GM12865 (cell line): ENCODE measurements around the gene PDGFC.

Source experiments
- DNase-seq: peaks from one replicate; pipeline ENCODE4 v3.0.0; 2010; ENCODE audit warnings: low read depth
- H3K4me3 ChIP-seq: 2 replicates; pipeline ENCODE4 v1.5.1; 2011; ENCODE audit warnings: mild to moderate bottlenecking, low read depth, low read length, control low read depth
- TF ChIP-seq, protein P1 (sequence below): IDR thresholded peaks from 2 replicates; pipeline ENCODE4 v1.5.1; 2011; ENCODE audit warnings: low read length, control low read depth, low read depth, inconsistent platforms; ENCODE audit not compliant: insufficient read depth; ENCODE audit errors: missing control alignments

PDGFC gene

DNA sequence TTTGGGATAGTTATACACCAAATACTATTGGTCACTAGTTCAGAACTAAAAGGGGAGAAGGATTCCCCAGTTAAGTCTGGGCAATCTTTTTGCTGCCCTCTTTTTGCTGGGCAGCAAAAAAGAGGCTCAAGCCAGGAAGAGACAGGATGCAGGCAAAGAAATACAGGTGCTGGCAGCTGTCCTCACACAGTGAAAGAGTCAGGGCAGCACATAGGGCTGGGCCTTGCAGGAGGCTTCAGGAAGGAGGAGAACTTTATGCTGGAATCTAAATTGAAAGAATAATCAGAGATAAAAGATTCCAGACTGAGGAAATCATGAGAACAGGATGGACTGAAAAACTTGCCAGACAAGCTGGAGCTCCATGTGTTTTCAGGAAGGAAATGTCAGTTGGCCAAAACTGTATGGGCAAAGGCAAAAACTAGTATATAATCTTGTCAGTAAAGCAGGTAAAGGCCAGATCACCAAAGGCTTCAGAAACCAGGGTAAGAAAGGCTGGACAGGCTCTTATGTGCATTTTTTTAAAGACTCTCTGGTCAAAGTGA is 46.8 kb downstream of the PDGFC start:
- TF ChIP-seq, protein P1, sequence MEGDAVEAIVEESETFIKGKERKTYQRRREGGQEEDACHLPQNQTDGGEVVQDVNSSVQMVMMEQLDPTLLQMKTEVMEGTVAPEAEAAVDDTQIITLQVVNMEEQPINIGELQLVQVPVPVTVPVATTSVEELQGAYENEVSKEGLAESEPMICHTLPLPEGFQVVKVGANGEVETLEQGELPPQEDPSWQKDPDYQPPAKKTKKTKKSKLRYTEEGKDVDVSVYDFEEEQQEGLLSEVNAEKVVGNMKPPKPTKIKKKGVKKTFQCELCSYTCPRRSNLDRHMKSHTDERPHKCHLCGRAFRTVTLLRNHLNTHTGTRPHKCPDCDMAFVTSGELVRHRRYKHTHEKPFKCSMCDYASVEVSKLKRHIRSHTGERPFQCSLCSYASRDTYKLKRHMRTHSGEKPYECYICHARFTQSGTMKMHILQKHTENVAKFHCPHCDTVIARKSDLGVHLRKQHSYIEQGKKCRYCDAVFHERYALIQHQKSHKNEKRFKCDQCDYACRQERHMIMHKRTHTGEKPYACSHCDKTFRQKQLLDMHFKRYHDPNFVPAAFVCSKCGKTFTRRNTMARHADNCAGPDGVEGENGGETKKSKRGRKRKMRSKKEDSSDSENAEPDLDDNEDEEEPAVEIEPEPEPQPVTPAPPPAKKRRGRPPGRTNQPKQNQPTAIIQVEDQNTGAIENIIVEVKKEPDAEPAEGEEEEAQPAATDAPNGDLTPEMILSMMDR: no peak
- H3K4me3 ChIP-seq: no peak overlapping the region

DNA sequence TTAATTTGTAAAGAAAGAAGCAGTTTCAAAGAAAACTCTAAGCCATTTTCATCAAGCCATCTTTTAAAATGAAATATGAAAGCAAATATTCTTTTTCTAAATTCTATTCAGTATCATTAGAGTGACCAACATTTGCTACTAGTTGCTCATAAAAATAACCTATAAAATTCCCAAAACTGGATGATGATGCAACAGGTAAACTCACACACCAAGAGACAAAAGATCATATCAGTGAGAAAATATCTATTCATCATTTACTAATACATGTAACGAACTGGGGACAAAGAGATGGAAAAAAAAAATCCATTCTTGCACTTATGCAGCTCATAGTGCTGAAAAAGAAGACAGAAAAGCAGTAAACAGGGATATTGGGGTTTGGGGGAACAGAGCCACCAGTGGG is 48.1 kb downstream of the PDGFC start:
- DNase-seq: no peak

More for the DNA sequence above, 46.8 kb downstream of the PDGFC start:
- no peak for DNase-seq

DNA sequence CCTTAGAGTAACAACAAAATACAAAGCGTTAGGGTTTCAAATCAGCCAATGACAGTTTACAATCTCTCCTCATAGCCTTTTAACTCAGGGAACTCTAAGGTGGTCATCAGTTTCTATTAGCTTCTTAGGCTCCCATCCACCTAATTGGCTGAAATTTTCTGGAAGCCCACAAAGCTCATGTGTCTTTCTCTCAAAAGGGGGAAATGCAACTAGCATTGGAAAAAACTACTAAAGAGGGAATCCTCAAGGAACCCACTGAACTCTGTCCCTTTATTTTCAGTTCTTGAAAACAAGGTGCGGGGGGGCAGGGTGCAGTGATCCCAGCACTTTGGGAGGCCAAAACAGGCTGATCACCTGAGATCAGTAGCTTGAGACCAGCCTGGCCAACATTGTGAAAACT is 56.4 kb downstream of the PDGFC start:
- no peak overlapping the region for H3K4me3 ChIP-seq
- DNase-seq: no peak
- TF ChIP-seq, protein P1: no peak

More for the DNA sequence above, 48.1 kb downstream of the PDGFC start:
- H3K4me3 ChIP-seq: no peak overlapping the region
- TF ChIP-seq, protein P1: no peak

DNA sequence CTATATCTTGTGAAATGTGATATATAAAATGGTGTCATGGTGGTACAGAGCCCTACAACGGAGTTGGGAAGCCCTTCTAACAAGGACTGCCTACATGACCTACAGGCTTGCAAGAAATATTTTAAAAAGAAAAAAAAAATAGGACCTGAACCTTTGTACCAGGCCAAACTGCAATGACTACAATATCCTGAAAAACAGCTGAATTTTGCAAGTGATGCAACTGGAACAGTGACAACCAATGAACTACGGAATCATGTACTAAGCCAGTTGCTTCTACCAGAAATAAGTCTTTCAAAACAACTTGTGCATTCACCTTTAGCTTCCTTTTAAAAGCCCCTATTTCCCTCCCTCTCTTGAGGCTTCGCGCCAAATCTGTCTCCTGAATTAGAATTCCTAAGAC is 58.4 kb downstream of the PDGFC start:
- no peak overlapping the region for H3K4me3 ChIP-seq
- TF ChIP-seq, protein P1: no peak
- no peak for DNase-seq

DNA sequence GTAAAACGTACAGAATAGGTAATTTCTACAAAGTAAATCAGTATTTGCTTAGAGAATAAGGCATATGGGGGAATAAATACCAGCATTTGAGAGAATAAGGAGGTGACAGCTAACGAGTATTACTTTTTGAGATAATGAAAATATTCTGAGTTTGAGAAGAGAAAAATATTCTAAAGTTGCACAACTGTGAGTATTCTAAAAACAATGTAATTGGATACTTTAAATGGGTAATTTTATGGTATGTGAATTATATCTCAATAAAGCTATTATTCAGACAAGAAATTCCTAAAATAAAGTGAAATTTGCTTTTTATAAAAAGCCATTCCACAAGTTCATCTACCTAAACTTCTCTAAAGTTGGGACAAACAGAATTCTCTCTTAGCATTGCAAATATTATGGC is 62.6 kb downstream of the PDGFC start:
- TF ChIP-seq, protein P1: no peak
- H3K4me3 ChIP-seq: no peak overlapping the region

DNA sequence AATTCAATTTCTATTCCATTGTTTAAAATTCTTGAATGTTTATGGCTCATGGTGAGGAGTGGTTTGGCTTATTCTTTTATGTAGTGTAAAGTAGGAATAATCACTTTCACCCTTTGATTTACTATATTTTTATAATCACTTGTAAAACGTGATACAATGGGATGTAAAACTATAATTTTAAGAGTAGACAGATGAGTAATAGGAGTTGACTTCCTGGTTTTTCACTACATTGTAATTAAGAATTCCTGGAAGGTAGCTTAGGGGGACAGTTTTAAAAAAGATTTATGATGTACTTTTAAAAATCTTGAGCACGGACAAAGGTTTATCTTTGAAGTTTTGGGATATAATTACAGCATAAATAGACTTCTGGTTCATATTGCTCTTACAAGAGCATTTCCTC is 65.3 kb downstream of the PDGFC start:
- TF ChIP-seq, protein P1: no peak
- DNase-seq: no peak
- H3K4me3 ChIP-seq: no peak overlapping the region

More for the DNA sequence above, 62.6 kb downstream of the PDGFC start:
- no peak for DNase-seq

DNA sequence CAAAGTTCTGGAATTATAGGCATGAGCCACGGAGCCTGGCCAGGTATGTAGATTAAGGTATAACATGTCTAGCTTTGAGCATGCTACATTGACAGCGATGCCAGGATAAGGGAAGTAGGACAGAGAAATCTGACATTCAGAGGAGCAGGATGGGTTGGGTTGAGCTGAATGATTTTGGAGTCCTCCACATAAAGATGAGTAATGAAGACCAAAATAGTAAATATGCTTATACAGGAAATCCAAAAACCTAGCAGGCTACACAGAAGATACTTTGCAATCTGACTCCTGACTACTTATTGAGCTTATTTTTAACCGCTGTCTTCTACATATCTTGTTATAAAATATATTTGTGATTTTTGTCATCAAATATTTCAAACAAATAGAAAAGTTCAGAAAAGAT is 69.7 kb downstream of the PDGFC start:
- H3K4me3 ChIP-seq: no peak overlapping the region
- DNase-seq: no peak
- TF ChIP-seq, protein P1: no peak
